Ovary (tissue), 3 donors: ENCODE results near the gene CAVIN1.
"Not testable (repeated sequence)": the region's sequence is repeated elsewhere in the genome, so short reads cannot be mapped to it uniquely, and the experiment has no call there.

Experiments
- POLR2A ChIP-seq: fragments of 450-650 bp; IDR thresholded peaks from one replicate; pipeline ENCODE4 v1.6.1; 2017; ENCODE audit warnings: antibody characterized with exemption, mild to moderate bottlenecking, moderate library complexity
- TF ChIP-seq, protein P1 (sequence below), 3 donors: fragments of 450-650 bp in 2 of 3; fragments of 200-600 bp in 1 of 3; IDR thresholded peaks; one replicate each; pipeline versions ENCODE4 v1.5.1 to v1.8.0; 2016 to 2022; ENCODE audit warnings: antibody characterized with exemption in 3 of 3, mild to moderate bottlenecking in 1 of 3
- donor health status: DM: no; HTN: no; CAD: no.

DNA sequence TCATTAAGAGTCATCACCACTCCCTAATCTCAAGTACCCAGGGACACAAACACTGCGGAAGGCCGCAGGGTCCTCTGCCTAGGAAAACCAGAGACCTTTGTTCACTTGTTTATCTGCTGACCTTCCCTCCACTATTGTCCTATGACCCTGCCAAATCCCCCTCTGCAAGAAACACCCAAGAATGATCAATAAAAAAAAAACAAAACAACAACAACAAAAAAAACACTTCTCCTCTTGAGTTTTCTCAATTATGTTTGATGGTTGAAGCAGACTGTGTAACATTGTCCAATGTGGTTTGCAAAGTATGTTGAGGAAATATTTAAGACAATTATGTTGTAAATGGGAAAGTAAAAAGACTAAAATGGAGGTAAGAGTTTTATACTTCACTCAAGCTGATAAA, 26.8 kb upstream of the CAVIN1 start:
- TF ChIP-seq, protein P1, sequence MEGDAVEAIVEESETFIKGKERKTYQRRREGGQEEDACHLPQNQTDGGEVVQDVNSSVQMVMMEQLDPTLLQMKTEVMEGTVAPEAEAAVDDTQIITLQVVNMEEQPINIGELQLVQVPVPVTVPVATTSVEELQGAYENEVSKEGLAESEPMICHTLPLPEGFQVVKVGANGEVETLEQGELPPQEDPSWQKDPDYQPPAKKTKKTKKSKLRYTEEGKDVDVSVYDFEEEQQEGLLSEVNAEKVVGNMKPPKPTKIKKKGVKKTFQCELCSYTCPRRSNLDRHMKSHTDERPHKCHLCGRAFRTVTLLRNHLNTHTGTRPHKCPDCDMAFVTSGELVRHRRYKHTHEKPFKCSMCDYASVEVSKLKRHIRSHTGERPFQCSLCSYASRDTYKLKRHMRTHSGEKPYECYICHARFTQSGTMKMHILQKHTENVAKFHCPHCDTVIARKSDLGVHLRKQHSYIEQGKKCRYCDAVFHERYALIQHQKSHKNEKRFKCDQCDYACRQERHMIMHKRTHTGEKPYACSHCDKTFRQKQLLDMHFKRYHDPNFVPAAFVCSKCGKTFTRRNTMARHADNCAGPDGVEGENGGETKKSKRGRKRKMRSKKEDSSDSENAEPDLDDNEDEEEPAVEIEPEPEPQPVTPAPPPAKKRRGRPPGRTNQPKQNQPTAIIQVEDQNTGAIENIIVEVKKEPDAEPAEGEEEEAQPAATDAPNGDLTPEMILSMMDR (IDR thresholded peaks at IDR 0.05): not testable (repeated sequence)
- TF ChIP-seq POLR2A: not testable (repeated sequence)
